ENCODE results near the gene CDKAL1.

The CDKAL1 gene

DNA sequence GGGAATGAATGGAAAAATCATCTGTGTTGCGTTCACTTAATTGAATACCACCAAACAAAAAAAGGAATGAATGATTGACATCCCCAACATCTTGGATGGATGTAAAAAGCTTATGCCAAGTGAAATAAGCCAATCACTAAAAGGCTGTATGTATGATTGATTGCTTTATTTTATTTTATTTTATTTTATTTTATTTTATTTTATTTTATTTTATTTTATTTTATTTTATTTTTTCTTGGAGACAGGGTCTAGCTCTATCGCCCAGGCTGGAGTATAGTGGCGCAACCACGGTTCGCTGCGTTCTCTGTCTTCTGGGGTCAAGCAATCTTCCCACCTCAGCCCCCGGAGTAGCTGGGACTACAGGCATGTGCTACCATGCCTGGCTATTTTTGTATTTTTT lies 263.3 kb downstream of the CDKAL1 start:
- Histone ChIP-seq H3K9me2 (replicated peaks; ENCODE audit: insufficient read depth, low read length) (no peaks in the 10 kb centered on the region), H3F3A (ENCODE audit: insufficient read depth, low read length) (no peaks in the 10 kb centered on the region), H3K4me3 (ENCODE audit: low read length) (no peak overlapping the region), H3K9me3 (replicated peaks; ENCODE audit: insufficient read depth, low read length) (no peaks in the 10 kb centered on the region), H3K27me3 (replicated peaks; ENCODE audit: insufficient read depth, low read length) (no peaks in the 10 kb centered on the region), H3K79me2 (ENCODE audit: low read length) (no peaks in the 10 kb centered on the region), H3K4me2 (ENCODE audit: low read depth, low read length) (no peak overlapping the region), H3K27ac (ENCODE audit: low read length) (no peak overlapping the region), H3K36me3 (replicated peaks; ENCODE audit: insufficient read depth, low read length) (no peaks in the 10 kb centered on the region), H3K4me1 (ENCODE audit: low read length) (no peaks in the 10 kb centered on the region), H4K20me1 (ENCODE audit: insufficient read depth, low read length) (no peaks in the 10 kb centered on the region), H2AFZ (ENCODE audit: low read length) (no peak overlapping the region), H3K9ac (ENCODE audit: low read length) (no peak overlapping the region)
- no peak for DNase-seq
- TF ChIP-seq EZH2 (optimal IDR thresholded peaks at IDR 0.05; ENCODE audit: low read depth, low read length) = no peak
- TF ChIP-seq, protein P1, sequence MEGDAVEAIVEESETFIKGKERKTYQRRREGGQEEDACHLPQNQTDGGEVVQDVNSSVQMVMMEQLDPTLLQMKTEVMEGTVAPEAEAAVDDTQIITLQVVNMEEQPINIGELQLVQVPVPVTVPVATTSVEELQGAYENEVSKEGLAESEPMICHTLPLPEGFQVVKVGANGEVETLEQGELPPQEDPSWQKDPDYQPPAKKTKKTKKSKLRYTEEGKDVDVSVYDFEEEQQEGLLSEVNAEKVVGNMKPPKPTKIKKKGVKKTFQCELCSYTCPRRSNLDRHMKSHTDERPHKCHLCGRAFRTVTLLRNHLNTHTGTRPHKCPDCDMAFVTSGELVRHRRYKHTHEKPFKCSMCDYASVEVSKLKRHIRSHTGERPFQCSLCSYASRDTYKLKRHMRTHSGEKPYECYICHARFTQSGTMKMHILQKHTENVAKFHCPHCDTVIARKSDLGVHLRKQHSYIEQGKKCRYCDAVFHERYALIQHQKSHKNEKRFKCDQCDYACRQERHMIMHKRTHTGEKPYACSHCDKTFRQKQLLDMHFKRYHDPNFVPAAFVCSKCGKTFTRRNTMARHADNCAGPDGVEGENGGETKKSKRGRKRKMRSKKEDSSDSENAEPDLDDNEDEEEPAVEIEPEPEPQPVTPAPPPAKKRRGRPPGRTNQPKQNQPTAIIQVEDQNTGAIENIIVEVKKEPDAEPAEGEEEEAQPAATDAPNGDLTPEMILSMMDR (IDR thresholded peaks at IDR 0.05; ENCODE audit: low read length) = no peak
- TF ChIP-seq EZH2phosphoT487 (IDR thresholded peaks at IDR 0.05; ENCODE audit: low read length) = no peak

DNA sequence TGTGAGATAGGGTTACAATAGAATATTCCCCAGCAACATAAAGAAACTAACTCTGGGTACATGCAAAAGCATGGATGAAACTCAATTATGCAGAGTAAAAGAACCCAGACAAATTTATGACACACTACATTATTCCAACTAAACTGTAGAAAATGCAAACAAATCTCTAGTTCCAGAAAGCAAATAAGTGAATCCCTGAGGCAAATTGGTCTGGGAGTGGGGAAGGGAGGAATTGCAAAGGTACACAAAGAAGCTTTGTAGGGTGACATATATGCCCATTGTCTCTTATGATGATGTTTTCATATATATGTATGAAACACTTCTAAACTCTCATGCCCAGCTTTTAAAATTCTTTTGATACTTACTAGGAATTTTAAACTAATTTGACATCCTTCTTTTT lies 266.0 kb downstream of the CDKAL1 start:
- H3K4me2 ChIP-seq (ENCODE audit: low read depth, low read length) = no peak overlapping the region
- no peaks in the 10 kb centered on the region for H3K9me2 ChIP-seq (replicated peaks; ENCODE audit: insufficient read depth, low read length)
- H2AFZ ChIP-seq (ENCODE audit: low read length) = no peak overlapping the region
- H3K9me3 ChIP-seq (replicated peaks; ENCODE audit: insufficient read depth, low read length) = no peaks in the 10 kb centered on the region
- H3F3A ChIP-seq (ENCODE audit: insufficient read depth, low read length) = no peaks in the 10 kb centered on the region
- no peak overlapping the region for H3K4me3 ChIP-seq (ENCODE audit: low read length)
- H4K20me1 ChIP-seq (ENCODE audit: insufficient read depth, low read length) = no peaks in the 10 kb centered on the region
- H3K27me3 ChIP-seq (replicated peaks; ENCODE audit: insufficient read depth, low read length) = no peaks in the 10 kb centered on the region
- H3K79me2 ChIP-seq (ENCODE audit: low read length) = no peaks in the 10 kb centered on the region
- DNase-seq = no peak
- H3K27ac ChIP-seq (ENCODE audit: low read length) = no peak overlapping the region
- no peak overlapping the region for H3K9ac ChIP-seq (ENCODE audit: low read length)
- H3K4me1 ChIP-seq (ENCODE audit: low read length) = no peaks in the 10 kb centered on the region
- no peaks in the 10 kb centered on the region for H3K36me3 ChIP-seq (replicated peaks; ENCODE audit: insufficient read depth, low read length)
- TF ChIP-seq EZH2 (optimal IDR thresholded peaks at IDR 0.05; ENCODE audit: low read depth, low read length) = no peak
- TF ChIP-seq, protein P1 (IDR thresholded peaks at IDR 0.05; ENCODE audit: low read length) = no peak
- TF ChIP-seq EZH2phosphoT487 (IDR thresholded peaks at IDR 0.05; ENCODE audit: low read length) = no peak

DNA sequence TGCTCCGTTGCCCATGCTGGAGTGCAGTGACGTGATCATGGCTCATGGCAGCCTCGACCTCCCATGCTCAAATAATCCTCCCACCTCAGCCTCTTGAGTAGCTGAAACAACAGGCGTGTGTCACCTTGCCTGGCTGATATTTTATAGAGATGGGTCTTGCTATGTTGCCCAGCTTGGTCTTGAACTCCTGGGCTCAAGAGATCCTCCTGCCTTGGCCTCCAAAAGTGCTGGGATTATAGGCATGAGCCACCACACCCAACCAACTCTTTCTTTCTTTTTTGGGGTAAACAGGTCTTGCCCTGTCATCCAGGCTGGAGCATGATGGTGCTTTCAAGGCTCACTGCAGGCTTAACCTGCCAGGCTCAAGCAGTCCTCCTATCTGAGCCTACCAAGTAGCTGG lies 266.4 kb downstream of the CDKAL1 start:
- Histone ChIP-seq H3K9me2 (replicated peaks; ENCODE audit: insufficient read depth, low read length) (no peaks in the 10 kb centered on the region), H3K4me2 (ENCODE audit: low read depth, low read length) (no peak overlapping the region), H3K27ac (ENCODE audit: low read length) (no peak overlapping the region), H3K79me2 (ENCODE audit: low read length) (no peaks in the 10 kb centered on the region), H3K9ac (ENCODE audit: low read length) (no peak overlapping the region), H3K9me3 (replicated peaks; ENCODE audit: insufficient read depth, low read length) (no peaks in the 10 kb centered on the region), H3K4me3 (ENCODE audit: low read length) (no peak overlapping the region), H3K27me3 (replicated peaks; ENCODE audit: insufficient read depth, low read length) (no peaks in the 10 kb centered on the region), H4K20me1 (ENCODE audit: insufficient read depth, low read length) (no peaks in the 10 kb centered on the region), H2AFZ (ENCODE audit: low read length) (no peak overlapping the region), H3K36me3 (replicated peaks; ENCODE audit: insufficient read depth, low read length) (no peaks in the 10 kb centered on the region), H3F3A (ENCODE audit: insufficient read depth, low read length) (no peaks in the 10 kb centered on the region), H3K4me1 (ENCODE audit: low read length) (no peaks in the 10 kb centered on the region)
- TF ChIP-seq, protein P1 (IDR thresholded peaks at IDR 0.05; ENCODE audit: low read length) = no peak
- TF ChIP-seq EZH2phosphoT487 (IDR thresholded peaks at IDR 0.05; ENCODE audit: low read length) (no peak), EZH2 (optimal IDR thresholded peaks at IDR 0.05; ENCODE audit: low read depth, low read length) (no peak)
- no peak for DNase-seq
